Pancreas (tissue), 10 donors: Measurements from ENCODE around the gene XIRP2. TPM values are rescaled to one million over a fixed set of nuclear protein-coding genes. Genes with fewer than 3 reads are reported as not detected.
"Not testable (repeated sequence)": the region's sequence is repeated elsewhere in the genome, so short reads cannot be mapped to it uniquely, and the experiment has no call there.

Experiments used
- ATAC-seq, 4 donors: fragments of 200-7000 bp; cut with Tn5 transposase; one replicate each; pipeline versions ENCODE4 v1.8.0 to v1.9.1; 2020; ENCODE audit warnings: mild to moderate bottlenecking in 4 of 4, moderate library complexity in 4 of 4
- DNase-seq, 6 donors: peaks; one replicate each; pipeline ENCODE4 v3.0.0-alpha.2; 2020
- FAIRE-seq: peaks from 2 replicates; lab custom pipeline; 2012; peaks lifted over from hg19 to GRCh38; lab: Jason Lieb, UNC
- H3K27ac ChIP-seq, 4 donors: fragments of 200-600 bp; sonication (generic); 1 replicate in 3 of 4; 2 replicates in 1 of 4; pipeline versions ENCODE4 v1.5.0 to v1.8.0; 2020
- H3K27me3 ChIP-seq, 4 donors: fragments of 200-600 bp; one replicate each; pipeline ENCODE4 v1.8.0; 2021
- H3K36me3 ChIP-seq, 3 donors: fragments of 200-600 bp; sonication (generic) in 1 of 3; one replicate each; pipeline versions ENCODE4 v1.5.0 to v1.8.0; 2020 to 2021
- H3K4me1 ChIP-seq, 3 donors: fragments of 200-600 bp; one replicate each; pipeline ENCODE4 v1.8.0; 2021
- H3K4me3 ChIP-seq, 4 donors: fragments of 200-600 bp; sonication (generic) in 2 of 4; one replicate each; pipeline versions ENCODE4 v1.5.0 to v1.8.0; 2020 to 2021
- H3K9me3 ChIP-seq, 4 donors: fragments of 200-600 bp; one replicate each; pipeline ENCODE4 v1.8.0; 2021
- CTCF ChIP-seq, 4 donors: fragments of 200-600 bp; sonication (generic) in 3 of 4; IDR thresholded peaks; one replicate each; pipeline versions ENCODE4 v1.5.0 to v1.8.0; 2021; ENCODE audit warnings: antibody characterized with exemption in 4 of 4
- WGBS, 2 donors: extraction: QIAGEN DNeasy Blood & Tissue Kit; methylation state at CpG; one replicate each; pipeline ENCODE4 v1.1.7; 2013; 5-methylcytosine and 5-hydroxymethylcytosine counted together
- intact Hi-C, 3 donors: fragments of 100-400 bp; cut with DNase I; formaldehyde crosslinking; loops; one replicate each; pipeline versions ENCODE4 v1.11.1 to v1.14.2; 2022
- polyA plus RNA-seq, 2 donors: library from polyadenylated mRNA; stranded (reverse); fragments of 200-250 nt; gene quantifications; one replicate each; pipeline ENCODE4 v1.2.3, GENCODE V29; 2013
- total RNA-seq, 6 donors: library from RNA; stranded (reverse); fragmentation: NEBNext Ultra II Directional in 4 of 6; extraction: Animal tissue kit (Norgen Biotek cat#: 25700) in 4 of 6; gene quantifications; one replicate each; pipeline versions ENCODE4 v1.2.1 to v1.2.4, GENCODE V29; 2021 to 2023
- donor health status: healthy with polysubstance abuse.
- donor health status: DM: no; HTN: no; CAD: no; lungs with moderate emphysema.
- donor health status: DM: no; HTN: no; CAD: no.
- donor health status: control.
- donor health status: control.
- donor health status: Bipolar disorder and iron deficiency.
- donor health status: DM: yes; HTN: yes; CAD: no.
- donor health status: DM: no; HTN: no; CAD: no.
- donor health status: DM: no; HTN: no; CAD: no.
- donor health status: DM: yes; HTN: yes; CAD: no.

The XIRP2 gene
- total and polyA plus RNA-seq, 8 donors: 0.08 to 0.35 (median 0.28) TPM; not detected in 5

- Histone ChIP-seq H3K4me1 (no peaks in the 10 kb centered on the region), H3K27ac (no peak overlapping the region), H3K27me3 (no peaks in the 10 kb centered on the region), H3K36me3 (no peaks in the 10 kb centered on the region), H3K4me3 (no peak overlapping the region), H3K9me3 (no peaks in the 10 kb centered on the region)
- 70 to 74% methylated on average over 2 of the region's 2 CpGs for WGBS, 2 donors
- intact Hi-C loops: no loop called here
- DNase-seq (no peak), ATAC-seq (no peak), FAIRE-seq (no peak)
- TF ChIP-seq CTCF (IDR thresholded peaks at IDR 0.05): no peak
These were observed 376.7 kb downstream of the XIRP2 start for GRCh38 chr2:167265004-167265403.

GRCh38 chr2:167265722-167266121 lies 377.4 kb downstream of the XIRP2 start:
- no peaks in the 10 kb centered on the region for H3K27me3 ChIP-seq
- no peaks in the 10 kb centered on the region for H3K4me1 ChIP-seq
- no peak for ATAC-seq
- no peaks in the 10 kb centered on the region for H3K9me3 ChIP-seq
- WGBS, 2 donors: 83 to 87% methylated on average over 5 of the region's 5 CpGs
- no peak for DNase-seq
- no peaks in the 10 kb centered on the region for H3K36me3 ChIP-seq
- no peak overlapping the region for H3K4me3 ChIP-seq
- no peak overlapping the region for H3K27ac ChIP-seq
- FAIRE-seq: no peak
- no peak for TF ChIP-seq CTCF (IDR thresholded peaks at IDR 0.05)
- intact Hi-C loops: no loop called here

GRCh38 chr2:167268245-167268644 lies 380.0 kb downstream of the XIRP2 start:
- H3K36me3 ChIP-seq, FAIRE-seq, ATAC-seq, H3K27me3 ChIP-seq, intact Hi-C loops, H3K4me3 ChIP-seq, DNase-seq, H3K4me1 ChIP-seq, H3K9me3 ChIP-seq, H3K27ac ChIP-seq: not testable (repeated sequence)
- 73 to 77% methylated on average over 2 of the region's 2 CpGs for WGBS, 2 donors

- no peak for DNase-seq
- no peaks in the 10 kb centered on the region for H3K36me3 ChIP-seq
- H3K9me3 ChIP-seq: no peaks in the 10 kb centered on the region
- TF ChIP-seq CTCF (IDR thresholded peaks at IDR 0.05): no peak
- H3K27ac ChIP-seq: no peak overlapping the region
- intact Hi-C loops: no loop called here
- no peak for ATAC-seq
- 72 to 81% methylated on average over 3 of the region's 3 CpGs for WGBS, 2 donors
- H3K27me3 ChIP-seq: no peaks in the 10 kb centered on the region
- no peak overlapping the region for H3K4me3 ChIP-seq
- no peaks in the 10 kb centered on the region for H3K4me1 ChIP-seq
- FAIRE-seq: no peak
These were observed 383.7 kb downstream of the XIRP2 start for GRCh38 chr2:167271932-167272331.

GRCh38 chr2:167275046-167275445 lies 386.8 kb downstream of the XIRP2 start:
- Histone ChIP-seq H3K4me3 (no peak overlapping the region), H3K9me3 (no peaks in the 10 kb centered on the region), H3K27ac (no peak overlapping the region), H3K27me3 (no peaks in the 10 kb centered on the region), H3K4me1 (no peaks in the 10 kb centered on the region), H3K36me3 (no peaks in the 10 kb centered on the region)
- DNase-seq (no peak), ATAC-seq (no peak), FAIRE-seq (no peak)
- WGBS, 2 donors: 39 to 42% methylated on average over 3 of the region's 3 CpGs
- intact Hi-C loops: no loop called here
- no peak for TF ChIP-seq CTCF (IDR thresholded peaks at IDR 0.05)
